ENCODE results near the gene MORC2.

GRCh38 chr22:30978304-30978962 lies 9.9 kb upstream of the MORC2 start:
- TF ChIP-seq PATZ1 (CRISPR knock-in tag; IDR thresholded peaks at IDR 0.05; ENCODE audit: borderline replicate concordance): no peak
- TF ChIP-seq CSRNP3 (CRISPR knock-in tag; IDR thresholded peaks at IDR 0.05): no peak
- TF ChIP-seq BACH2 (CRISPR knock-in tag; IDR thresholded peaks at IDR 0.05; ENCODE audit: borderline replicate concordance): no peak
- no peak for TF ChIP-seq ZFP3 (CRISPR knock-in tag; IDR thresholded peaks at IDR 0.05)
- TF ChIP-seq TOX (CRISPR knock-in tag; IDR thresholded peaks at IDR 0.05; ENCODE audit: borderline replicate concordance): no peak
- TF ChIP-seq CSDC2 (CRISPR knock-in tag; IDR thresholded peaks at IDR 0.05): no peak
- TF ChIP-seq ZC3H10 (CRISPR knock-in tag; IDR thresholded peaks at IDR 0.05): no peak
- no peak for TF ChIP-seq PPARA (CRISPR knock-in tag; IDR thresholded peaks at IDR 0.05; ENCODE audit: borderline replicate concordance)
- no peak for TF ChIP-seq OSR1 (CRISPR knock-in tag; IDR thresholded peaks at IDR 0.05)
